GM18505 (cell line): ENCODE results near the gene QRICH2.

Experiments used
- ATAC-seq: cut with Tn5 transposase; IDR thresholded peaks from one replicate; pipeline ENCODE4 v1.9.1; 2021; ENCODE audit not compliant: unreplicated experiment
- POLR2A ChIP-seq: IDR thresholded peaks from 4 replicates; pipeline ENCODE4 v1.6.1; 2011; ENCODE audit warnings: borderline replicate concordance; ENCODE audit not compliant: insufficient read depth, insufficient read length; ENCODE audit errors: extremely low read depth

QRICH2 gene

DNA sequence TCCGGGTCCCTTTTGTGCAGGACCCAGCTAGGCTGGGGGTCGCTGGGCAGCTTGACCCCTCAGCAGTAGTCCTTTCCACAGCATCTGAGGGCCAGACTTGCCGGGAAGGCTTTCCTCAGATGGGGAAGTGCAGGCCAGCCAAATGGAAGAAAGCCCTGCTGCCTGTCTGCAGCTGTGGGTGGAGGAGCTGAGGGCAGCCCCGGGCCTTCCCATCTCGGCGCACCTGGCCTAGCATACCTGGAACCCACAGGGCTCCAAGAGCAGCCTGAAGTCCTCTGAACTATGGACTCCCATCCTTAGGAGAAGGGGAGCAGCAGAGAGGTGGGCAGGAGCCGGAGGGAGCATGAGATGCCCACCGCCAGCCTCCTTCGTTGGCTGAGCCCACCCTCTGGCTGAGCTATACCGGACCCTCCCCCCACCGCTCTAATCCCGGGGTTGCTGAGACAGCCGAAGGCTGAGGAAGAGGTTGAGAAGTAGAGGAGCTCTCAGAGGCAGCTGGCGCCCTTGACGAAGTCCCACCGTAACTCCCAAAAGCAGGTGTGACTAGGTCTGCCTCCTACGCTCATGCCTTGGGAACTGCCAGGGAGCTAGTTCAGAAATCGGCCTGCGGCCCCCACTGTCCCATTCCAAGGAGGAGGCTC lies 29.7 kb downstream of the QRICH2 start:
- no peak for ATAC-seq

DNA sequence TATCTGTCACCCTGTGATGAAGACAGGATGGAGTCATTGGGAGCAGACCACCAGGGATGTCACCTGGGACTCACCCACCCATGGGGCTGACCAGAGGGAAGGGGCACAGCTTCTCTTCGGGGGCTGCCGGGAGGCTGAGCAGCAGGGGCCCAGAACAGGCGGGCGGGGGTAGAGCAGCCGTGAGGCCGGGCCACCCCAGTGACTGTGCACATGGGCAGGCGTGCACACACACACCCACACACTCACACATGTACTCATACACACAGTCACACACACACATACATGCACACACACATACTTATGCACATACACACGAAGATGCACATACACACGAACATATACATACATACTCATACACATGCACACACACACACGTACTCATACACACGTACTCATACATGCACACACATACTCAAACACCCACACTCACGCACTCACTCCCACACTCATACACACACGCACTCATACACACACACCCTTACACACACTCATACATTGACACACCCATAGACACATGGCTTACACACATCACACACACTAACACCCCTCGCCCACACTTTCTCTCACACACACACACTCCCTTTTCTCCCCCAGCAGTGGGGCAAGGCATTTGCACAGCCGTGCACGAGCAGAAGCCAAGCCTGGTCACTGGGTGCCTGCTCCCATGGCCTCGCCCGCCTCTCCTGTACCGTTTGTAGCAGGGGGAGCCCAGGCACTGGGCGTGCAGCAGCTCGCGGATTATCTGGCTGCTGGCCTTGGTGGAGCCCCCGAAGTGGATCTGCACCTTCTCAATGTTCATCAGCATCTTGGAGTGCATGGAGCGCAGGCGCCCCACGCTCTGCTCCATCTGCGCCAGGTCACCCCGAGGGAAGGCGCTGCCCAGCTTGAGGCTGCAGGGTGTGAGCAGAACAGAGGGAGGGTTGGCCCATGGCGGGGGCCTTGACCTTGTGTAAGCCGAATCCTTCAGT lies 30.5 kb downstream of the QRICH2 start:
- ATAC-seq, result no peak
- no peak for TF ChIP-seq POLR2A

More for the DNA sequence above, 29.7 kb downstream of the QRICH2 start:
- no peak for TF ChIP-seq POLR2A

DNA sequence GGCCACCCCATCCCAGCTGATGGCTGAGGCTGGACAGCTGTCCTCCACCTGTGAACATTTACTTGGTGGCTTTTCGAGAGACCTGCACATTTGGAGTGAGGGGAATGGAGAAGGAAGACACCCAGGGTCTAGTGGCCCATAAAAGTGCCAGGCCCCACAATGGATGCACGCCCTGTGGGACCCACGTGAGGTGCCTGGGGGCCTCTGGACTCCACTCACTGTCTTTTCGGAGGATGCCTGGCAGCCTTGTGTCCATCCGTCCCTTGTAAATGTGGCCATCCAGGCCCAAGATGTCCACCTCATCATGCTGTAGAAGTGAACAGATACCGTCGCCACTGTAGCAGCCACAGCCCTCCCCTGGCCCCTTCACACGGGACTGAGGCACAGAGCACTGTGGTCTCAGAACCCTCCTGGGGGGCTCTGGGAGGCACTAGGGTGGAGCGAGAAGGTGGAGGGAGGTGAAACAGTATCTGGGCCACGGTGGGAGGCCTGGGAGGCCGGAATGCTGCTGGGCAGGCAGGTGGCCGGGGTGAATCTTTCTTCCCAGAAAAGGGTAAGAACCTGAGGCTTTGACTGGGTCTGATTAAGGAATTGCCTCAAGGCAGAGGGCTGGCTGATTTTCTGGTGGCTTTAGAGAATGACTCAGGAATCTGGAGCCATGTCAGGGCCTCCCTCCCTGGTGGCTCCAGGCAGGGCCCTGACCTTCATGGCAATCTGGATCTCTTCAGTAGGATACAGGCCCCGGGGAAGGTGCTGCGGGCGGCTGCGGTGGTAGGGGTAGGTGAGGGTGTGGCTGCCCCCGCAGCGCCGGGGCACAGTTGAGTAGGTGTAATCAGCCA lies 31.4 kb downstream of the QRICH2 start:
- no peak for TF ChIP-seq POLR2A
- no peak for ATAC-seq

DNA sequence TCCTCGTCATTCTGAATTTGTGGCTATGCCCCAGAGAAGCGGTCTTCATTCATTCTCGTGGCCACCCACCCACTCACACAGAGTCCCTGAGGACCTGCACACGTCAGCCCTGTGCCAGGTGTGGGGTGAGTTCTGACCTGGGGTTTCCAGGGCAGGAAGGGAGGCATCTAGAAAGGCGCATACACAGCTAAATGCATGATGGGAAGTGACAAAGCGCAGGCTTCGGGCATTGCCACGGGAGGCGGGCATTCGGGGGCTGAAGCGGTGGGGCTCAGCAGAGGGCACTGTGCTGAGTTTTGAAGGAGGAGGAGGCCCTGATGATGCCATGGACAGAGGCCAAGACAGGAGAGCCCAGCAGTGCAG lies 32.0 kb downstream of the QRICH2 start:
- ATAC-seq, result no peak
- TF ChIP-seq POLR2A, result no peak

DNA sequence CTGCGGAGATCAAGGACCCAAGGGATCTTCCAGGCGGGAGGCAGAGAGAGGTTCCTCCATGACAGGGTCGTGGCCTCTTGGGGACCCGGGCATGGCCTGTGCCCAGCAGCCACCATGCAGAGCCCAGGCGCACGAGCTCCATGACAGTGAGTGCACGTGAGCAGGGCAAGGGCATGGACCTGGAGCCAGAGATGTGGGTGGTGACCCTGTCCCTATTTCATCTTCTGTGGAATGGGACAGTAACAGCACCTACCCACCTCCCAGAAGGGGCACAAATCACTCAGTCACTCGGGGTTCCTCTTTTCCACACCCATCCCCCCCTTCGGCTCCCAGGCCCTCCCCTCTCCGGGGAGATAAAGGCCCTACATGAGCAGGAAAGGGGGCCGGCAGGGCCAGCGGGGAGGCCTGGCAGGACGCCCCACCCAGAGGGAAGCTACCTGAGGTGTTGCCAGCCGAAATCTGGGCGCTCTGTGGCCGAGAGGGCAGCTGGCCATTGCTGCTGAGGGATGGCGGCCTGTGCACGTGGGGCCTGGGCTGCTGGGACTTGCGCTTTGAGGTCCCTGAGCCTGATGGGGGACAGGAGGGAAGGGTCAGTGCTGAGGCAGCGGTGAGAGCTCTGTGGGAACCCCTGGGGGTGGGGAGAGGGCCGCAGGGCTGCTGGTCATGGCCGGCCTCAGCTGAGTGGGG lies 32.6 kb downstream of the QRICH2 start:
- TF ChIP-seq POLR2A, result no peak
- ATAC-seq, result no peak

DNA sequence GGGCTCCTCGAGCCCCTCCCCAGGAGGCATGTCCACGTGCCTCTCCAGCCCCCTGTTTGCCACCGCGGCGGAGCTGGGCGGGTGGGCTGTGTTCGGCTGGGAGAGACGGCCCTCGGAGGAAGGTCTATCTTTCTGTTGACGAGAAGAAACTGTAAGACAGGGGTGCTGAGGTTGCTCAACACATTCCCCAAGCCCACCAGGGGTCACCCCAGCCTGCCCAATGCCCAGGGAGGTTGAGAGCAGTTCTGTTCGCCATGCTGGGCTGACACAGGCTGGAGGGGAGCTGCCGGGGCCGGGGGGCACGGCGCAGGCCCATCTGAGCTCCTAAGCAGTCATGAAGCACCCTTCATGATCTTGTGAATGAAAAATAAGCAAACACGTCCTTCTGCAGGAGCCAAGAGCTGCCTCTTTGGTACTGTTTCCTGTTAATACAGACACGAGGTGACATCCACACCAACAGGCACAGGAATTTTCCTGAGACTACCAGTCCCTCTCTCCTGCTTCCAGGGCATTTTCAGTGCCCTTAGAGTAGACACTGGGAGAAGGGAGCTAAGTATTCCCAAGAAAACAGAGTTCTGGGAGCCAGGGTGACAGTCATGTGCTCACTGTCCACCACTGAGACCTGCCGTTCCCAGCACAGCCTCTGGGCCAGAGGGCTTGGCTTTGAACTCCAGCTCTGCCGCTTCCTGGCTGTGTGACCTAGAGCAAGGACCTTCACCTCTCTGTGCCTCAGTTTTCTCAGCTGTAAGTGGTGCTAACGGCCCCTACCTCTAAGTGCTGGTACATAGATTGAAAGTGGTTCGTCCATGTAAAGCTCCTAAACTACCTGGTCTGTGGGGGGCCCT lies 33.7 kb downstream of the QRICH2 start:
- TF ChIP-seq POLR2A, result no peak
- no peak for ATAC-seq

DNA sequence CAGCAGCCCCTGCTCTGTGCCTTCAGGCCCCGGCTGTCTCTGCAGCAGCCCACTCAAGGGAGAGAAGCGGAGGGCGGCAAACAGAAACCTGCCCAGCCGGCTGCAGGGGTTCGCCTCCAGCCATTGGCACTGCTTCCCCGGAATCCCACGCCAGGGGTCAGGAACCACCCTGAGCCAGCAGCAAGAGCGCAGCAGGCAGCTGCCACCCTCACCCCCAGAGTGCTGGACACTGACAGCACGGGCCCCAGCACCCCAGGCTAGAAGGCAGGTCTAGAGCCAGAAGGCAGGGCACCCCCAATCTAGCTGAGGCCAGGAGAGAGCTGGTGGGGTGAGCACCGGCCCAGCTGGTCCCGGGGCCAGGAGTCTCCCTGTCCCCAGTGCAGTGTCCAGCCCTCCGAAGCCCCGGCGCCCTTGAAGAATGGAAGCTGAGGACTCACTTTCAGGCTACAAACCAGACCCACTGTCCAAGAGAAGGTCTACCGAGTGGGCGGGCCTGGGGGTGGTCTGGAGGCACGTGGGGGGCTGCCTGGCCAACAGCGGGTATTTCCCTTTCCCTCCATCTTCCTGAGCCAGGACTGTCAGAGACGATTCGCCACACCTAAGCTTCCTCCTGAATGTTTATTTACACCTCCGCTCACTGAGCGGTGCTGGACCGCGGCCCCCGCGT lies 34.5 kb downstream of the QRICH2 start:
- TF ChIP-seq POLR2A, result no peak
- no peak for ATAC-seq

DNA sequence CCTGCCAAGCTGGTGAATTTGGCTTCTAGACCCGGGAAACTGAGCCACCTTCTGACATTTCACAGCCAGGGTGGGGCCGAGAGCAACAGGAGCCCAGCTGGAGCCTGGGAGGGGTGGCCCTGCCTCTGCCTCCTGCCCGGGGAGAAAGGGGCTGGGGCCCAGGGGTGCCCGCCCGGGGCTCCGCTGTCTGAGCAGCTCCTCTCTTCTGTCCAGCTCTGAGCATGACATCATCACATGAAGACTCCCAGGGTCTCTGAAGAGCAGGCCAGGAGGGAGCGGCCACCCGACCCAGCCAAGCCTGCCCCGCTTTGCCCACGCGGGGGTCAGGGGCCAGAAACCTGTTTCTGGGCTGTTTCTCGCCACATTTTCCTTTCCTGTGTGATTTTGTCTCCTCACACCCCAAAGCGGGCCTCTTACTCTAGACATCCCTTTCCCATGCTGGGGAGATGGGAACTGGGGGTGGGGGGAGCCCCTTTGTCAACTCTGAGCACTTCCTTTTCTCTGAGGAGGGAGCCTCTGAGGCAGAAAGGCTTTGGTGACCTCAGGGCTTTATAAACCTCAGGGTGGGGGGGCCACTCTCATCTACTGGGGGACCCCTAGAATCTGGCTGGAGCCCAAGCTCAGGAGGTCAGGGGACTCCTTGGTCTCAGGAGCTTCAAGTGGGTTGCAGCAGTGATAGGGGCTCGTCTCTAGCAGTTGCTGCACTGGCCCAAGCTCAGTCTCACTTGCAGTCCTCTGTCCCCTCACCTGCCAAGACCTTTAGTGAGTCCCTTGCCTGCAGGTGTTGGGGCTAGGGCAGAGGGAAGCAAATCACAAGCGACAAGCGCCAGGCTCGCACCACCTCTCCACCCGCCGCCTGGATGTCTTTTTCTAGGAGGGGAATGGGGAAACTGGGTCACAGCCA lies 35.3 kb downstream of the QRICH2 start:
- ATAC-seq, result peak; percentile 8
- TF ChIP-seq POLR2A, result no peak

DNA sequence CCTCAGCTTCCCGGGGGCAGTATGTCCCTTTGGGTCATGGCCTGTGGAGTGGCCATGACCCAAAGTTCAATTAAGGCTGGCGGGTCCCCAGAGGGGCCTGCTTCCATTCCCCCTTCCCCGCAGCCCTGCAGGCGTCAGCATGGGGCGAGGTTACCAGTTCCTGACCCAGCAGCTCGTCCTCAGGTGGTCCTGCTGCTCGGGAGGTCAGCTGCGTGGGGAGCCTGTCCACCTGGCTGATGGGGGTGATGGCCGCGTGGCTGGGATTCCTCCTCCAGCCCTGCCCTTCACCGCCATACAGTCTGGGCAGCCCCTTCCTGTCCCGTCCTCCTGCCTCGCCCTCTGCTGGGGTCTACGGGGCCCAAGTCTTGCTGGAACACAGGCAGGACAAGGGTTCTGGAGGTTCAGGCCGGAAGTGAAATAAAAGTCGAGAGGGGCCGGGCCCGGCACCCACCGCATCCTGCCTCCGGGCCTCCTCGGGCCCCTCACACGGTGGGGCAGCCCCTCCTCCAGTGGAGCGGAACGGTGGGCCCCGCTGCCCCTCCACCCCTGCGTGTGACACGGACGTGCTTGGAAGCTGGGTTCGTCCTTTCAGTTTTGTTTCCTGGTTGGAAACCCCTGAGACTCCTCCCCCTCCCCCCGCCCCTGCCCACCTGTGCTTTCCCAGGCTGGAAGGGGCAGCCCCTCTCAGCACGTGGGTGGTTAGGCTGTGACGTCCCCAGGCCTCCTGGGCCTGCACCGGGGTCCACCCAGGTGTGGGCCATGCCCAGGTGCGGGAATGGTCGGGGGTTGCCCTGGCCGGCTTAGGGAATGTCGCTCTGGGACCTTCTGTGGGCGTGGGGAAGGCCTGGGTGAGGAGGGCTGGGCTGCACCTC lies 36.2 kb downstream of the QRICH2 start:
- peak; percentile 85 for TF ChIP-seq POLR2A
- ATAC-seq, result peak; percentile 43
